NT2/D1 (cell line): Measurements from ENCODE around the gene PXMP4.

ENCODE experiments used
- SUZ12 ChIP-seq: IDR thresholded peaks from 2 replicates; pipeline ENCODE4 v1.6.1; 2011; ENCODE audit not compliant: insufficient read length, insufficient read depth; ENCODE audit errors: extremely low read depth
- YY1 ChIP-seq: IDR thresholded peaks from 2 replicates; pipeline ENCODE4 v1.6.1; 2011; ENCODE audit not compliant: insufficient read length, insufficient read depth
- ZNF274 ChIP-seq: IDR thresholded peaks from 2 replicates; pipeline ENCODE4 v1.6.1; 2011; ENCODE audit warnings: mild to moderate bottlenecking, low read depth, low read length

- TF ChIP-seq ZNF274 (no peak), YY1 (no peak), SUZ12 (no peak)
Observed at GRCh38 chr20:33677991-33678702, 42.0 kb downstream of the PXMP4 start.
